ENCODE results near the gene HOXA10. TPM values are rescaled to one million over a fixed set of nuclear protein-coding genes. Genes with fewer than 3 reads are reported as not detected.

The HOXA10 gene
- polyA plus RNA-seq, 1 donor = 23.8 TPM

- DNase-seq (ENCODE audit: low read depth) = no peak
Measured at GRCh38 chr7:27180431-27181420, 6.6 kb upstream of the HOXA10 start.

- no peak for DNase-seq (ENCODE audit: low read depth)
Measured at GRCh38 chr7:27179503-27180430, 5.6 kb upstream of the HOXA10 start.

GRCh38 chr7:27179030-27179429 lies 4.9 kb upstream of the HOXA10 start:
- no peak for DNase-seq (ENCODE audit: low read depth)

- DNase-seq (ENCODE audit: low read depth) = no peak
Measured at GRCh38 chr7:27178366-27178765, 4.2 kb upstream of the HOXA10 start.

- no peak for DNase-seq (ENCODE audit: low read depth)
Measured at GRCh38 chr7:27177795-27178320, 3.7 kb upstream of the HOXA10 start.

- DNase-seq (ENCODE audit: low read depth) = no peak
Measured at GRCh38 chr7:27176962-27177794, 3.1 kb upstream of the HOXA10 start.

- no peak for DNase-seq (ENCODE audit: low read depth)
Measured at GRCh38 chr7:27176524-27176845, 2.4 kb upstream of the HOXA10 start.

GRCh38 chr7:27175626-27176523 lies 1.8 kb upstream of the HOXA10 start:
- DNase-seq (ENCODE audit: low read depth) = no peak

- DNase-seq (ENCODE audit: low read depth) = no peak
Measured at GRCh38 chr7:27174874-27175625, 930 bp upstream of the HOXA10 start.

GRCh38 chr7:27173511-27173955 lies 587 bp downstream of the HOXA10 start:
- DNase-seq (ENCODE audit: low read depth) = no peak

GRCh38 chr7:27172823-27173510 lies 1.2 kb downstream of the HOXA10 start:
- no peak for DNase-seq (ENCODE audit: low read depth)

GRCh38 chr7:27172315-27172774 lies 1.8 kb downstream of the HOXA10 start:
- DNase-seq (ENCODE audit: low read depth) = no peak

- DNase-seq (ENCODE audit: low read depth) = no peak
Measured at GRCh38 chr7:27171637-27172314, 2.3 kb downstream of the HOXA10 start.

- DNase-seq (ENCODE audit: low read depth) = no peak
Measured at GRCh38 chr7:27171325-27171636, 2.8 kb downstream of the HOXA10 start.

- no peak for DNase-seq (ENCODE audit: low read depth)
Measured at GRCh38 chr7:27170426-27171324, 3.4 kb downstream of the HOXA10 start.

- no peak for DNase-seq (ENCODE audit: low read depth)
Measured at GRCh38 chr7:27169658-27170425, 4.3 kb downstream of the HOXA10 start.

Measured in forelimb muscle (tissue), 1 donor.